H1 (cell line): Measurements from ENCODE around the gene CPHXL2. TPM values are rescaled to one million over a fixed set of nuclear protein-coding genes. Genes with fewer than 3 reads are reported as not detected.

Experiments used
- CBX8 ChIP-seq: fragments of 300-800, 300-1000 bp; sonication (generic); IDR thresholded peaks from 2 replicates; pipeline ENCODE4 v1.7.1; 2016; ENCODE audit warnings: low read depth, low read length, borderline replicate concordance
- CREB1 ChIP-seq: IDR thresholded peaks from 2 replicates; pipeline ENCODE4 v1.6.1; 2012; ENCODE audit warnings: inconsistent platforms
- KDM4A ChIP-seq: IDR thresholded peaks from one replicate; pipeline ENCODE4 v1.7.1; 2012; ENCODE audit warnings: low read depth, mild to moderate bottlenecking, moderate library complexity, low read length, inconsistent platforms; ENCODE audit not compliant: severe bottlenecking
- MAFK ChIP-seq: IDR thresholded peaks from 2 replicates; pipeline ENCODE4 v1.6.1; 2012; ENCODE audit warnings: low read depth, mild to moderate bottlenecking, improper control_type of control experiment, low read length
- NANOG ChIP-seq: IDR thresholded peaks from 2 replicates; pipeline ENCODE4 v1.6.1; 2011; ENCODE audit warnings: low read length, low read depth, mild to moderate bottlenecking, inconsistent platforms; ENCODE audit not compliant: insufficient read depth, poor library complexity, severe bottlenecking
- POU5F1 ChIP-seq: IDR thresholded peaks from 2 replicates; pipeline ENCODE4 v1.6.1; 2011; ENCODE audit warnings: low read depth, mild to moderate bottlenecking, low read length, moderate library complexity
- TCF12 ChIP-seq: IDR thresholded peaks from 2 replicates; pipeline ENCODE4 v1.6.1; 2011; ENCODE audit warnings: low read depth, mild to moderate bottlenecking, low read length
- TEAD4 ChIP-seq: IDR thresholded peaks from 2 replicates; pipeline ENCODE4 v1.6.1; 2012; ENCODE audit warnings: low read depth, low read length, inconsistent platforms, mixed read lengths
- polyA plus RNA-seq, 7 experiments: library from polyadenylated mRNA; depleted of rRNA in 3 of 7; stranded (reverse) in 5 of 7; unstranded in 2 of 7; fragments of >200 nt in 5 of 7; fragments of 200-250 nt in 2 of 7; gene quantifications; 1 replicate in 5 of 7; 2 replicates in 1 of 7; 4 replicates in 1 of 7; pipeline versions ENCODE4 v1.2.1 to v1.2.3, GENCODE V29; 2011 to 2013; ENCODE audit warnings: missing spikeins in 2 of 7, mixed read lengths in 2 of 7
- total RNA-seq: library from RNA; stranded (reverse); fragmentation: NEBNext Ultra II Directional; extraction: Animal tissue kit (Norgen Biotek cat#: 25700); gene quantifications from 2 replicates; pipeline ENCODE4 v1.2.1, GENCODE V29; 2021
- TF ChIP-seq, protein P1 (sequence below): IDR thresholded peaks from 2 replicates; pipeline ENCODE4 v1.6.1; 2011; ENCODE audit warnings: low read length, improper control_type of control experiment

The CPHXL2 gene
- total and polyA plus RNA-seq, 2 of the 8 experiments (the other 6 are each of a cell fraction or from before 2014, with no cell fraction given), result not detected

DNA sequence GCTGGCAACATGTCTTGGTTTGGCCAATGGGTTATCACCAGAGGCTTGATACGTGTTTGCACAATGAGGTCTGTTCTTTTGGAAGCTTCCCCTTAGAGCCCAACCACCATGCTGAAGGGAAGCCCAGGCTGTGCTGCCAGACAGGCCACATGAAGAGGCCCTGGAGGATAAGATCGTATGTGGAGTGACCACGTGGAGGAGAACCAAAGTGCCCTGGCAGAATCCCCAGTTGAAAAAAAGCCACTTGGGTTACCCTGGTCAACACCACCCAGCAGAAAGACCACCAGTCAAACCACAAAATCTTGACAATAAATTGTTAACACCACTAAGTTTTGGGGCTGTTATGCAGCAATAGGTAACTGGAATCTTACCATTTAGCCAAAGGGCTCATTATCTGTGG is 46.8 kb downstream of the CPHXL2 start (continued):
- no peak for TF ChIP-seq KDM4A
- no peak for TF ChIP-seq MAFK
- no peak for TF ChIP-seq NANOG
- TF ChIP-seq POU5F1, result no peak
- no peak for TF ChIP-seq CREB1
- TF ChIP-seq, protein P1, sequence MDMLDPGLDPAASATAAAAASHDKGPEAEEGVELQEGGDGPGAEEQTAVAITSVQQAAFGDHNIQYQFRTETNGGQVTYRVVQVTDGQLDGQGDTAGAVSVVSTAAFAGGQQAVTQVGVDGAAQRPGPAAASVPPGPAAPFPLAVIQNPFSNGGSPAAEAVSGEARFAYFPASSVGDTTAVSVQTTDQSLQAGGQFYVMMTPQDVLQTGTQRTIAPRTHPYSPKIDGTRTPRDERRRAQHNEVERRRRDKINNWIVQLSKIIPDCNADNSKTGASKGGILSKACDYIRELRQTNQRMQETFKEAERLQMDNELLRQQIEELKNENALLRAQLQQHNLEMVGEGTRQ, result no peak
- no peak for TF ChIP-seq TEAD4
- TF ChIP-seq CBX8, result no peak
- TF ChIP-seq TCF12, result no peak
- TF ChIP-seq, all 59 proteins: peak for 0
